Astrocyte (in vitro differentiated cells and primary cell): Measurements from ENCODE around the gene MYO5A.

ENCODE experiments used
- CTCF ChIP-seq: IDR thresholded peaks from 2 replicates; pipeline ENCODE4 v1.5.1; 2011; ENCODE audit warnings: low read depth, mild to moderate bottlenecking, inconsistent platforms, low read length, moderate library complexity; ENCODE audit not compliant: insufficient read depth
- EZH2 ChIP-seq: IDR thresholded peaks from 2 replicates; pipeline ENCODE4 v1.6.1; 2012; ENCODE audit warnings: mild to moderate bottlenecking, low read length, inconsistent platforms; ENCODE audit not compliant: insufficient read depth

- TF ChIP-seq CTCF (no peak), EZH2 (no peak)
Observed at GRCh38 chr15:52414936-52415335, 113.7 kb downstream of the MYO5A start.
